Heart left ventricle (tissue), 16 donors: ENCODE results near the gene DDAH2. TPM values are rescaled to one million over a fixed set of nuclear protein-coding genes. Genes with fewer than 3 reads are reported as not detected.

Experiments
- ATAC-seq, 4 donors: fragments of 200-7000 bp; cut with Tn5 transposase; one replicate each; pipeline ENCODE4 v1.9.1; 2020 to 2022; ENCODE audit warnings: moderate library complexity in 4 of 4, mild to moderate bottlenecking in 3 of 4, moderate number of reproducible peaks in 1 of 4
- DNase-seq, 5 donors: peaks; one replicate each; pipeline ENCODE4 v3.0.0-alpha.2; 2020
- H3K27ac ChIP-seq, 12 donors: fragments of 200-600 bp; sonication (generic) in 4 of 12; one replicate each; pipeline versions ENCODE4 v1.5.0 to v1.8.0; 2016 to 2022; ENCODE audit warnings: mild to moderate bottlenecking in 2 of 12
- H3K27me3 ChIP-seq, 9 donors: fragments of 200-600 bp; sonication (generic) in 2 of 9; one replicate each; pipeline versions ENCODE4 v1.5.1 to v1.8.0; 2016 to 2022; ENCODE audit warnings: mild to moderate bottlenecking in 3 of 9
- H3K36me3 ChIP-seq, 9 donors: fragments of 200-600 bp; sonication (generic) in 2 of 9; one replicate each; pipeline versions ENCODE4 v1.5.0 to v1.8.0; 2018 to 2022; ENCODE audit warnings: mild to moderate bottlenecking in 2 of 9
- H3K4me1 ChIP-seq, 12 donors: fragments of 200-600 bp; sonication (generic) in 4 of 12; one replicate each; pipeline versions ENCODE4 v1.5.0 to v1.8.0; 2016 to 2022; ENCODE audit warnings: mild to moderate bottlenecking in 3 of 12
- H3K4me3 ChIP-seq, 12 donors: fragments of 200-600 bp; sonication (generic) in 4 of 12; one replicate each; pipeline versions ENCODE4 v1.5.0 to v1.8.0; 2017 to 2022; ENCODE audit warnings: mild to moderate bottlenecking in 9 of 12, moderate library complexity in 4 of 12
- H3K9me3 ChIP-seq, 12 donors: fragments of 200-600 bp; sonication (generic) in 4 of 12; one replicate each; pipeline versions ENCODE4 v1.5.0 to v1.8.0; 2016 to 2022; ENCODE audit warnings: mild to moderate bottlenecking in 1 of 12
- POLR2A ChIP-seq, 2 donors: fragments of 450-650 bp; IDR thresholded peaks; one replicate each; pipeline ENCODE4 v1.6.1; 2017; ENCODE audit warnings: antibody characterized with exemption in 2 of 2, mild to moderate bottlenecking in 2 of 2, moderate library complexity in 2 of 2
- WGBS, 4 donors: extraction: QIAGEN DNeasy Blood & Tissue Kit in 2 of 4; methylation state at CpG; one replicate each; pipeline versions ENCODE4 v1.1.5 to v1.1.7; 2013 to 2018; 5-methylcytosine and 5-hydroxymethylcytosine counted together
- intact Hi-C, 10 donors: fragments of 100-400 bp; cut with DNase I; formaldehyde crosslinking; loops; one replicate each; pipeline versions ENCODE4 v1.11.1 to v1.14.2; 2022
- polyA plus RNA-seq, 2 donors: library from polyadenylated mRNA; stranded (reverse); fragments of 200-250 nt; gene quantifications; one replicate each; pipeline ENCODE4 v1.2.3, GENCODE V29; 2013
- total RNA-seq, 9 donors: library from RNA; depleted of rRNA in 2 of 9; stranded (reverse); fragments of >200 nt in 2 of 9; fragmentation: NEBNext Ultra II Directional in 3 of 9; extraction: Animal tissue kit (Norgen Biotek cat#: 25700) in 3 of 9; gene quantifications; one replicate each; pipeline versions ENCODE4 v1.1.0 to v1.2.4, GENCODE V29; 2016 to 2023
- TF ChIP-seq, protein P1 (sequence below), 12 donors: fragments of 200-600 bp; sonication (generic) in 4 of 12; IDR thresholded peaks; one replicate each; pipeline versions ENCODE4 v1.5.0 to v1.8.0; 2018 to 2022; ENCODE audit warnings: antibody characterized with exemption in 12 of 12, mild to moderate bottlenecking in 5 of 12
- donor health status: ischemic (EF 13 %, LVEDD 7.1; RV severe dilation, severe dysfunction).
- donor health status: healthy with polysubstance abuse.
- donor health status: DM: no; HTN: yes; CAD: no.
- donor health status: DM: no; HTN: no; CAD: no.
- donor health status: ischemic (EF 25% LVEDD 6.9; RV normal size, moderate dysfunction).
- donor health status: ischemic (EF 25% LVEDD 5.7; RV mildly dilated, moderate dysfunction).
- donor health status: healthy.
- donor health status: DM: yes; HTN: yes; CAD: no.
- donor health status: ischemic (EF 35%, LVEDD 5.7; RV mildly dilated, moderate dysfunction).
- donor health status: nonischemic (EF 11% LVEDD 7.7; RV severe dilation, severe dysfunction).
- donor health status: DM: yes; HTN: yes; CAD: no.
- donor health status: PGD.
- donor health status: ischemic (EF 29% LVEDD 5.4; RV normal size, mild dysfunction).
- donor health status: nonischemic (EF 23%, LVEDD 6.1; RV moderate dilation, normal function).

Gene DDAH2
- total and polyA plus RNA-seq, 11 donors, result 42.3 to 80.5 (median 56.8) TPM

DNA sequence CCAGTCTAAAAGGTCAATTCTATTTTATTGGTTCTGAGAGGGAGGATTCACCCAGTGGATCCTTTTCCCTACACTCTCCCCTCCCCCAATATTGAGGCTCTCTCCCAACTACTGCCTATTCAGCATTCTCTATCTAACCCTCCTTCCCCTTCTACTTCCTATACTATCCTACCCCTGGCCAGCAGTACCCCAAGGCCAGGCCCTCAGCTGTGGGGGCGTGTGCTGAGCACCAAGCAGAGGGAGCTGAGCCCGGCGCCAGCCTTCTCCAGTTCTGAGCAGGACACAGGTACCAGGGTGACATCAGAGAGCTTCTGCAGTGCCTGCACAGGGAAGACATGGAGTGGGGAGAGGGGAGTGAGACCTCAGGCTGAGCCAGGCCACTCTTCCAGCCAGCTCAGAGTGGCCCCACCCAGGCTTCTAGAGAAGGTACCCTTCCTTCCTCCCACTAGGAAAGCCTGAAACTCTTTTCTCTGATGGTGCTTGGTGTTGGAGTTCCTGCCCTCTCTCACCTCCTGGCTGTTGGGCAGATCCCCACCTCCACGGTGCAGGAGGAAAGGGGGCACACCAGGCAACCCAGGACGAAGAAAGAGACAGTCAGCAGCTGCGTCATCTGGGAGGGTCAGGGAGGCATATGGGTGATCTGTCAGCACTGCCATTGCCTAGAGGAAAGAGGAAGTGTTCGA lies 1.9 kb downstream of the DDAH2 start:
- TF ChIP-seq, protein P1, sequence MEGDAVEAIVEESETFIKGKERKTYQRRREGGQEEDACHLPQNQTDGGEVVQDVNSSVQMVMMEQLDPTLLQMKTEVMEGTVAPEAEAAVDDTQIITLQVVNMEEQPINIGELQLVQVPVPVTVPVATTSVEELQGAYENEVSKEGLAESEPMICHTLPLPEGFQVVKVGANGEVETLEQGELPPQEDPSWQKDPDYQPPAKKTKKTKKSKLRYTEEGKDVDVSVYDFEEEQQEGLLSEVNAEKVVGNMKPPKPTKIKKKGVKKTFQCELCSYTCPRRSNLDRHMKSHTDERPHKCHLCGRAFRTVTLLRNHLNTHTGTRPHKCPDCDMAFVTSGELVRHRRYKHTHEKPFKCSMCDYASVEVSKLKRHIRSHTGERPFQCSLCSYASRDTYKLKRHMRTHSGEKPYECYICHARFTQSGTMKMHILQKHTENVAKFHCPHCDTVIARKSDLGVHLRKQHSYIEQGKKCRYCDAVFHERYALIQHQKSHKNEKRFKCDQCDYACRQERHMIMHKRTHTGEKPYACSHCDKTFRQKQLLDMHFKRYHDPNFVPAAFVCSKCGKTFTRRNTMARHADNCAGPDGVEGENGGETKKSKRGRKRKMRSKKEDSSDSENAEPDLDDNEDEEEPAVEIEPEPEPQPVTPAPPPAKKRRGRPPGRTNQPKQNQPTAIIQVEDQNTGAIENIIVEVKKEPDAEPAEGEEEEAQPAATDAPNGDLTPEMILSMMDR (IDR thresholded peaks at IDR 0.05), result no peak
- TF ChIP-seq POLR2A (IDR thresholded peaks at IDR 0.05), result no peak
- Histone ChIP-seq H3K27me3 (no peaks in the 10 kb centered on the region), H3K36me3 (peaks cover 0 to 52% (median 39%) of the 10 kb centered on the region in 9 donors), H3K27ac (peak overlapping the region in 8 of 12 donors; percentile 33 to 99 (median 97)), H3K9me3 (no peaks in the 10 kb centered on the region), H3K4me3 (peak overlapping the region in 3 of 12 donors; percentile 67 to 79 (median 76)), H3K4me1 (peaks cover 0 to 61% (median 22%) of the 10 kb centered on the region in 12 donors)
- ATAC-seq (peak in 1 of 4 donors; percentile 7), DNase-seq (peak in 4 of 5 donors; percentile 36 to 56 (median 47))
- intact Hi-C loops, result loop anchor here in 6 of 10 donors (5.0 kb wide), 4 partner anchors 35 to 105 kb away; partner anchors contain the start of genes LY6G5C (in 3 of the 6) and SAPCD1 (in 1 of the 6)
- WGBS, 4 donors, result 73 to 79% (median 75%) methylated on average over 7 of the region's 7 CpGs

- Histone ChIP-seq H3K4me3 (no peak overlapping the region), H3K36me3 (peaks cover 0 to 38% (median 25%) of the 10 kb centered on the region in 9 donors), H3K9me3 (no peaks in the 10 kb centered on the region), H3K4me1 (peaks cover 0 to 46% (median 20%) of the 10 kb centered on the region in 12 donors), H3K27me3 (no peaks in the 10 kb centered on the region), H3K27ac (peak overlapping the region in 1 of 12 donors; percentile 98)
- no peak for DNase-seq
- no peak for ATAC-seq
- no peak for TF ChIP-seq POLR2A (IDR thresholded peaks at IDR 0.05)
- TF ChIP-seq, protein P1 (IDR thresholded peaks at IDR 0.05), result no peak
- intact Hi-C loops, result loop anchor here in 6 of 10 donors (5.0 kb wide), 4 partner anchors 37 to 107 kb away; partner anchors contain the start of genes LY6G5C (in 3 of the 6) and SAPCD1 (in 1 of the 6)
- 84 to 88% (median 87%) methylated on average over 12 of the region's 12 CpGs for WGBS, 4 donors
These were observed 3.4 kb downstream of the DDAH2 start for GRCh38 chr6:31725502-31726350.

- Histone ChIP-seq H3K36me3 (peaks cover 0 to 32% (median 22%) of the 10 kb centered on the region in 9 donors), H3K4me3 (peak overlapping the region in 1 of 12 donors; percentile 11), H3K27ac (peak overlapping the region in 2 of 12 donors; percentile 49 to 50), H3K27me3 (no peaks in the 10 kb centered on the region), H3K9me3 (no peaks in the 10 kb centered on the region), H3K4me1 (peaks cover 0 to 37% (median 15%) of the 10 kb centered on the region in 12 donors)
- 80 to 85% (median 81%) methylated on average over 25 of the region's 25 CpGs for WGBS, 4 donors
- DNase-seq (peak in 4 of 5 donors; percentile 25 to 64 (median 50)), ATAC-seq (peak in 1 of 4 donors; percentile 23)
- intact Hi-C loops, result no loop called here
- no peak for TF ChIP-seq POLR2A (IDR thresholded peaks at IDR 0.05)
- TF ChIP-seq, protein P1 (IDR thresholded peaks at IDR 0.05), result no peak
These were observed 5.0 kb downstream of the DDAH2 start for GRCh38 chr6:31723980-31724691.
